ENCODE results near the gene DYNC1H1. TPM values are rescaled to one million over a fixed set of nuclear protein-coding genes. Genes with fewer than 3 reads are reported as not detected.

The DYNC1H1 gene
- total RNA-seq, 1 donor from 2014 or later = 413 TPM

DNA sequence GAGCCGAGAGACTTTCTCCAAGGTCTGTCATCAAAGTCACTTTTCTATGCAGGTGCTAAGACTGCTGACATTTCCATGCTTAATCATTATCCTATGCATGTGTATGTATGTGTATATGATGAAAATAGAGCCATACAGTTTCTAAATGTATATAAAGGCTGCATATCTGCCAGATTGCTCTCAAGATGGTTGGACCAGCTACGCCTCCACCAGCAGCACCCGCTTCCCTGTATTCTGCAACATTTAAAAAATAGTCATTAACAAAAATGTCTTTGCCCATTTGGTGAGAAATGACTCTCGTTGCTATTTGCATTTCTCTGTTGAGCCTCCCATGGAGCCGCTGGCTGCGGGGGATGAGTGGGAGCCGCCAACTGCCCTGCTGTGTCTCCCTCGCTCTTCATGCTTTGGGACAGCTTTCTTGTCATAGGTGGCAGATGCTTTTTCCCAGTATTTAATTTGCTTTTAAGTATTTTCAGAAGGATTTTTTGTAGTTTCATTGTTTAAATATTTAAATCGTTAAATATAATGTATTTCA lies 54.7 kb downstream of the DYNC1H1 start:
- DNase-seq (ENCODE audit: extremely low spot score, unreplicated experiment) = no peak
- H3K4me3 Mint-ChIP-seq = no peak overlapping the region
- H3K27ac Mint-ChIP-seq = no peak overlapping the region
- no peaks in the 10 kb centered on the region for H3K4me1 Mint-ChIP-seq (ENCODE audit: unreplicated experiment)
- TF ChIP-seq CTCF (conservative IDR thresholded peaks at IDR 0.05) = no peak
- H3K27me3 Mint-ChIP-seq = no peaks in the 10 kb centered on the region
- H3K36me3 Mint-ChIP-seq = peaks cover 35% of the 10 kb centered on the region
- H3K9me3 Mint-ChIP-seq = no peaks in the 10 kb centered on the region

DNA sequence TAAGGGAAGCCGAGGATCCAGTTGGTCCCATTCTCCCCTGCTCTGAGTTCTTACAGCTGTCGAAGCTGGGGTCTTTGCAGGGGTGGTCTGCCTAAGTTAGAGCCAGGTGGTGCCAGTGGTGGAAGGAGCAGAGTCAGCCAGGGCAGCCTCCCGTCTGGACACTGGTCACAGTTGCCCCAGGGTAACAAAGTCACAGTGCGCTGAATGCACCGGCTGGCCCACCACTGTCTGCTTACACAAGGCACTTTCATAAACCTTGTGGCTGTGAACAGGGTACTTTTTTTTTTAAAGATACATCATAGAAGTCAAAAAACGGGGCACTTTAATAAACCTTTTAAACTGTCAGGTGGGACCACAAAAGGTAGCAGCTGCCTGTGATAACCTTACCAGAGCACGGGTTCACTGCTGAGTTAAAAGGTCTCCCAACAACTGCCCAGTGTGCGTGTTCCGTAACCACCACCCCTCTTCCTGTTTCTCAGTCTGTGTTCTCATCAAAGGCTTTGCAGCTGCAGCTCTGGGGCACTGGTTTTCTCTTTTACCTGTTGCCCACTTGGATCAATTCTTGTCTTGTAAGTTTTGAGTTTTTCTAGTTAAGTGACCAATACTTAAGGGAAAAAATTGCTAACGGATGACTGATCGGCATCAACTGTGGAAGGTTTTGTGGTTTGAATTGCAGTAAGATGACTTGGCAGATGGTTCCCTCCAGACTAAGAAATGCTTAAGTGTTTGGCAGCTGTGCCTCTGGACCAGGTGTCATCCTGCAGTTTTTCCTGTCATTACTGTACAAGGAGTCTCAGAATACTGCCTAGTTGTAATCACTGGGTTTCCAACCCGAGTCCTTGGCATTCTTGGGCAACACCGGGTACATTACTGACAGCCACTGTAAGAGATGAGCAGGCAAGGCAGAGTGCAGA lies 55.9 kb downstream of the DYNC1H1 start:
- Mint-ChIP-seq H3K36me3 (peaks cover 39% of the 10 kb centered on the region), H3K4me3 (no peak overlapping the region), H3K27ac (no peak overlapping the region), H3K27me3 (no peaks in the 10 kb centered on the region), H3K9me3 (no peaks in the 10 kb centered on the region), H3K4me1 (ENCODE audit: unreplicated experiment) (no peaks in the 10 kb centered on the region)
- no peak for TF ChIP-seq CTCF (conservative IDR thresholded peaks at IDR 0.05)
- DNase-seq (ENCODE audit: extremely low spot score, unreplicated experiment) = no peak

- Mint-ChIP-seq H3K27me3 (no peaks in the 10 kb centered on the region), H3K4me3 (no peak overlapping the region), H3K27ac (peak overlapping the region; percentile 75), H3K9me3 (no peaks in the 10 kb centered on the region), H3K36me3 (peaks cover 44% of the 10 kb centered on the region), H3K4me1 (ENCODE audit: unreplicated experiment) (peaks cover 4% of the 10 kb centered on the region)
- no peak for DNase-seq (ENCODE audit: extremely low spot score, unreplicated experiment)
- TF ChIP-seq CTCF (conservative IDR thresholded peaks at IDR 0.05) = no peak
These were observed 62.6 kb downstream of the DYNC1H1 start for GRCh38 chr14:102026934-102027333.

DNA sequence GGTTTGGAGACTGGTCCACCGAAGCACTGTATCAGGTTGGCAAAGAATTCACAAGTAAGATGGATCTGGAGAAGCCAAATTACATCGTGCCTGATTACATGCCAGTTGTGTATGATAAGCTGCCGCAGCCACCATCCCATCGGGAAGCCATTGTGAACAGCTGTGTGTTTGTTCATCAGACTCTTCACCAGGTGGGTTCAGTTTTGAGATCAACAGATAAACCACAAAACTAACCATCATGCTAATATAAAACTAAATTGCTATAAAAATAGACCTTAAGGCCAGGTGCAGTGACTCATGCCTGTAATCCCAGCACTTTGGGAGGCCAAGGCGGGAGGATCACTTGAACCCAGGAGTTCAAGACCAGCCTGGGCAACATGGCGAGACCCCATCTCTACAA lies 63.6 kb downstream of the DYNC1H1 start:
- DNase-seq (ENCODE audit: extremely low spot score, unreplicated experiment) = no peak
- H3K4me1 Mint-ChIP-seq (ENCODE audit: unreplicated experiment) = peaks cover 4% of the 10 kb centered on the region
- no peaks in the 10 kb centered on the region for H3K27me3 Mint-ChIP-seq
- H3K27ac Mint-ChIP-seq = peak overlapping the region; percentile 93
- no peak for TF ChIP-seq CTCF (conservative IDR thresholded peaks at IDR 0.05)
- H3K9me3 Mint-ChIP-seq = no peaks in the 10 kb centered on the region
- H3K36me3 Mint-ChIP-seq = peaks cover 39% of the 10 kb centered on the region
- no peak overlapping the region for H3K4me3 Mint-ChIP-seq

GRCh38 chr14:102028733-102029132 lies 64.4 kb downstream of the DYNC1H1 start:
- Mint-ChIP-seq H3K4me3 (no peak overlapping the region), H3K4me1 (ENCODE audit: unreplicated experiment) (peaks cover 4% of the 10 kb centered on the region), H3K36me3 (peaks cover 44% of the 10 kb centered on the region), H3K27me3 (no peaks in the 10 kb centered on the region), H3K9me3 (no peaks in the 10 kb centered on the region), H3K27ac (peak overlapping the region; percentile 93)
- TF ChIP-seq CTCF (conservative IDR thresholded peaks at IDR 0.05) = no peak
- no peak for DNase-seq (ENCODE audit: extremely low spot score, unreplicated experiment)

All from type B pancreatic cell (in vitro differentiated cells).